Keratinocyte (primary cell): ENCODE measurements around the gene ZNF76. TPM values are rescaled to one million over a fixed set of nuclear protein-coding genes. Genes with fewer than 3 reads are reported as not detected.

ENCODE experiments used
- DNase-seq: peaks from one replicate; pipeline ENCODE4 v3.0.0-alpha.2; 2011; ENCODE audit warnings: low read depth, missing footprints, low spot score
- FAIRE-seq: peaks from 2 replicates; lab custom pipeline; 2011; peaks lifted over from hg19 to GRCh38; lab: Jason Lieb, UNC
- H2AFZ ChIP-seq: 2 replicates; pipeline ENCODE4 v1.6.0; 2012; ENCODE audit warnings: low read length, control low read depth, inconsistent platforms; ENCODE audit not compliant: control insufficient read depth
- H3K27ac ChIP-seq: 2 replicates; pipeline ENCODE4 v1.5.1; 2011; ENCODE audit warnings: low read length; ENCODE audit not compliant: control insufficient read depth, insufficient read depth
- H3K27me3 ChIP-seq: 3 replicates; pipeline ENCODE4 v1.6.0; 2011; ENCODE audit warnings: low read length; ENCODE audit not compliant: control insufficient read depth, insufficient read depth; ENCODE audit errors: extremely low read depth
- H3K36me3 ChIP-seq, 2 experiments: 2 replicates in 1 of 2; 3 replicates in 1 of 2; pipeline ENCODE4 v1.5.1; 2011; ENCODE audit warnings: low read length in 2 of 2, mild to moderate bottlenecking in 1 of 2; ENCODE audit not compliant: control insufficient read depth in 2 of 2, insufficient read depth in 2 of 2; ENCODE audit errors: extremely low read depth in 1 of 2
- H3K4me1 ChIP-seq: 3 replicates; pipeline ENCODE4 v1.5.1; 2011; ENCODE audit warnings: low read length; ENCODE audit not compliant: control insufficient read depth, insufficient read depth; ENCODE audit errors: extremely low read depth
- H3K4me2 ChIP-seq: 3 replicates; pipeline ENCODE4 v1.6.0; 2011; ENCODE audit warnings: low read depth, low read length; ENCODE audit not compliant: control insufficient read depth, insufficient read depth; ENCODE audit errors: extremely low read depth
- H3K4me3 ChIP-seq, 3 experiments: fragments of 200-600 bp in 1 of 3; sonication (generic) in 1 of 3; 2 replicates in 2 of 3; 3 replicates in 1 of 3; pipeline ENCODE4 v1.5.1; 2011 to 2016; ENCODE audit warnings: low read length in 3 of 3, mild to moderate bottlenecking in 3 of 3, control low read depth in 2 of 3, inconsistent platforms in 1 of 3, low read depth in 1 of 3, mixed read lengths in 1 of 3, mixed run types in 1 of 3, moderate library complexity in 1 of 3; ENCODE audit not compliant: control insufficient read depth in 2 of 3, insufficient read depth in 2 of 3; ENCODE audit errors: extremely low read depth in 1 of 3
- H3K79me2 ChIP-seq: 2 replicates; pipeline ENCODE4 v1.6.0; 2012; ENCODE audit warnings: low read length; ENCODE audit not compliant: control insufficient read depth, insufficient read depth
- H3K9ac ChIP-seq: 3 replicates; pipeline ENCODE4 v1.6.0; 2011; ENCODE audit warnings: low read length; ENCODE audit not compliant: control insufficient read depth, insufficient read depth; ENCODE audit errors: extremely low read depth
- H3K9me1 ChIP-seq: 3 replicates; pipeline ENCODE4 v1.6.0; 2011; ENCODE audit warnings: low read length; ENCODE audit not compliant: control insufficient read depth, insufficient read depth; ENCODE audit errors: extremely low read depth
- H3K9me3 ChIP-seq: 2 replicates; pipeline ENCODE4 v1.5.1; 2012; ENCODE audit warnings: low read depth, low read length; ENCODE audit not compliant: control insufficient read depth
- H4K20me1 ChIP-seq: 3 replicates; pipeline ENCODE4 v1.6.0; 2011; ENCODE audit warnings: low read length; ENCODE audit not compliant: control insufficient read depth, insufficient read depth; ENCODE audit errors: extremely low read depth
- CTCF ChIP-seq, 3 experiments: IDR thresholded peaks in 1 of 3; conservative IDR thresholded peaks in 1 of 3; optimal IDR thresholded peaks in 1 of 3; 2 replicates in 2 of 3; 3 replicates in 1 of 3; pipeline versions ENCODE3 to v1.5.1; 2011; ENCODE audit warnings: low read length in 3 of 3, mild to moderate bottlenecking in 3 of 3, moderate library complexity in 2 of 3, control low read depth in 1 of 3, inconsistent platforms in 1 of 3; ENCODE audit not compliant: insufficient read depth in 2 of 3; ENCODE audit errors: extremely low read depth in 1 of 3
- EZH2 ChIP-seq: IDR thresholded peaks from one replicate; pipeline ENCODE4 v1.6.1; 2012; ENCODE audit warnings: inconsistent platforms, mild to moderate bottlenecking, low read length, moderate library complexity
- dilution Hi-C: fragments of 300-500 bp; cut with MboI; formaldehyde crosslinking; loops from one replicate; pipeline ENCODE4 v1.7.0; 2020; ENCODE audit warnings: low sequenced_read_pairs; ENCODE audit not compliant: extremely low pct_ligation_motif_present
- polyA plus RNA-seq, 5 experiments: library from polyadenylated mRNA; depleted of rRNA in 3 of 5; stranded (reverse) in 3 of 5; stranded (forward) in 1 of 5; unstranded in 1 of 5; fragments of >200 nt; gene quantifications; 1 replicate in 1 of 5; 2 replicates in 3 of 5; 3 replicates in 1 of 5; pipeline versions ENCODE4 v1.2.1 to v1.2.3, GENCODE V29; 2011 to 2012; ENCODE audit warnings: missing spikeins in 2 of 5, low read depth in 1 of 5, low replicate concordance in 1 of 5

ZNF76 gene
- polyA plus RNA-seq, 1 donor (not counting 4 experiments of a cell fraction or from before 2014, with no cell fraction given) = 7.2 TPM

DNA sequence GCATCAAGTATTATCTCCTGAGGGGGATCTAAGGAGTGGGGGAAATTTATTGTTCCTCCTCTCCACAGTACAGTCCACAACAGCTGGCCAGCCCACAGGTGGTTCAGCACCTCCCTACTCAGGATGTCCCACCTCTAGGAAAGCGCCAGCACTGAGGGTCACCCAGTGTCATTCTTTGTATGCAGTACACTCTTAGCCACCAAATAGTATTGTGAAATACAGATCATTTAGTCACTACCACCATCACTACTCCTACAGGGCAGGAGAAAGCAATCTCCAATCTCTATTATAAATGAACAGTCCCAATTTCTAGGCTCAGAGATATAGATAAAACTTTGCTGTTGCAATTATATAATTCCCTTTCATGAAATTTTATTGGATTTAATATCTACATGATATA lies 6.3 kb upstream of the ZNF76 start:
- no peaks in the 10 kb centered on the region for H3K27me3 ChIP-seq
- H3K4me2 ChIP-seq = no peak overlapping the region
- peaks cover 1% of the 10 kb centered on the region for H3K79me2 ChIP-seq
- FAIRE-seq (no peak), DNase-seq (no peak)
- no peaks in the 10 kb centered on the region for H3K36me3 ChIP-seq
- H2AFZ ChIP-seq = no peak overlapping the region
- H3K9ac ChIP-seq = no peak overlapping the region
- H3K9me3 ChIP-seq = no peaks in the 10 kb centered on the region
- H3K4me1 ChIP-seq = peaks cover 3% of the 10 kb centered on the region
- H3K27ac ChIP-seq = no peak overlapping the region
- no peaks in the 10 kb centered on the region for H4K20me1 ChIP-seq
- H3K9me1 ChIP-seq = no peaks in the 10 kb centered on the region
- dilution Hi-C loops = no loop called here
- TF ChIP-seq CTCF (optimal IDR thresholded peaks at IDR 0.05 in 1 of 3, IDR thresholded peaks at IDR 0.05 in 1 of 3, conservative IDR thresholded peaks at IDR 0.05 in 1 of 3; ENCODE audit: extremely low read depth in 1 of 3, insufficient read depth in 2 of 3, low read length in 3 of 3) (no peak), EZH2 (no peak)
- no peak overlapping the region for H3K4me3 ChIP-seq

DNA sequence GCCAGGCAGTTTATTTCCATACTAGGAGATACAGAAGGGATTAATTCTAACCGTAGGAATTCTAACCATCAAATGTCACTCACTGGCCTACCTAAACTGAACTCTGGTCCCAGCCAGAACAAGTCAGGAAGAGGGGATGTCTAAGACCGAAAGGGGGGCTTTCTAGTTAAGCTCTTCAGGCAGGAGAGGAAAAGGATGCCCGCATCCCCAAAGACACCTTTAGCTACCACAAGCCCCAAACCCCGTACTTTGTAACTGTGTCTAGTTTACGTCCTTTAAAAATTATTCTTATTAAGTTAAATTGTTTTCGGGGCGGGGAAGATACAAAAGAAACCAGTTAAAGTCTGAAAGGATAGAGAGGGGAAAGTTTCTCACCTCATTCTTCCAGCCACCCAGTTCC lies 1.2 kb upstream of the ZNF76 start:
- Histone ChIP-seq H3K4me3 (peak overlapping the region; percentile 48 to 94 (median 83)), H3K9ac (peak overlapping the region; percentile 91), H3K9me1 (no peaks in the 10 kb centered on the region), H4K20me1 (no peaks in the 10 kb centered on the region), H3K79me2 (peaks cover 3% of the 10 kb centered on the region), H2AFZ (peak overlapping the region; percentile 97), H3K9me3 (no peaks in the 10 kb centered on the region), H3K4me2 (peak overlapping the region; percentile 94), H3K27ac (peak overlapping the region; percentile 72), H3K27me3 (no peaks in the 10 kb centered on the region), H3K36me3 (no peaks in the 10 kb centered on the region), H3K4me1 (peaks cover 13% of the 10 kb centered on the region)
- dilution Hi-C loops = no loop called here
- DNase-seq (no peak), FAIRE-seq (no peak)
- TF ChIP-seq CTCF (optimal IDR thresholded peaks at IDR 0.05 in 1 of 3, IDR thresholded peaks at IDR 0.05 in 1 of 3, conservative IDR thresholded peaks at IDR 0.05 in 1 of 3; ENCODE audit: extremely low read depth in 1 of 3, insufficient read depth in 2 of 3, low read length in 3 of 3) (no peak), EZH2 (no peak)
